ENCODE results near the gene CUX1.

CUX1 gene

DNA sequence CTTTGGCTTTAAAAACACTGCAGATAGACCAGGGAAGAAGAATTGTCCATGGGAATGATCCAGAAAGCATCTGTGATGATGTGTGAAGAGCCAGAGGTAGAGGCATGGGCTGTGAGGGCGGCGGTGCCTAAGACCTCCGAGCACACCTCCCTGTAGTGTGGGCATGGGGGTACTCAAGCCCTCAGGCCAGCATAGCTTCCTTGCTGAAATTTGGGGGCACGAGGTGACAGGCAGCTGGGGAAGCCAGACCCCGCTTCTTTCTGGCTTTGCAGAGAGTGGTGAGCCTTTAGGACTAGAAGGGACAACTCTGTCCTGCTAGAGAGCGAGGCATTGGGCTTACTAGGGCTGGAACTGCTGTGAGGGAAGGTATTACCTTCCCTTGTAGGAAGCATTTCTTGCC, 281.6 kb downstream of the CUX1 start:
- no peak for DNase-seq (ENCODE audit: low read depth in 2 of 2)

DNA sequence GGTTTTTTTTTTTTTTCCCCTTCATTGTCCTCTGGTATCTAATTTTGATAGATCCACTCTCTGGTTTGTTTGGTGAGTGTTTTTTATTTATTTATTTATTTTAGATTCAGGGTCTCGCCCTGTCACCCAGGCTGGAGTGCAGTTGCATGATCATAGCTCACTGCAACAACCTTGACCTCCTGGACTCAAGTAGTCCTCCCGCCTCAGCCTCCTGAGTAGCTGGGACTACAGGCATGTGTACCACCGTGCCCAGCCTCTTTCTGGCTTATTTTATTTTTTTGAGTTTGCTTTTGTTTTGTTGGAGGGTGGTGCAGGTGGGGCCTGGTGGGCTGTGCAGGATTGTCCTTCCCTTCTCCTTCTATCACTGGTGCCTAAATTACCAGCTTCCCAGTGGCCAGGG, 282.0 kb downstream of the CUX1 start:
- no peak for DNase-seq (ENCODE audit: low read depth in 2 of 2)

- DNase-seq (ENCODE audit: low read depth in 2 of 2), result no peak
Measured at GRCh38 chr7:102101111-102101551, 283.7 kb downstream of the CUX1 start.

- DNase-seq (ENCODE audit: low read depth in 2 of 2), result no peak
Measured at GRCh38 chr7:102101926-102102325, 284.5 kb downstream of the CUX1 start.

- no peak for DNase-seq (ENCODE audit: low read depth in 2 of 2)
Measured at GRCh38 chr7:102103027-102103372, 285.6 kb downstream of the CUX1 start.

- DNase-seq (ENCODE audit: low read depth in 2 of 2), result no peak
Measured at GRCh38 chr7:102104245-102104644, 286.8 kb downstream of the CUX1 start.

DNA sequence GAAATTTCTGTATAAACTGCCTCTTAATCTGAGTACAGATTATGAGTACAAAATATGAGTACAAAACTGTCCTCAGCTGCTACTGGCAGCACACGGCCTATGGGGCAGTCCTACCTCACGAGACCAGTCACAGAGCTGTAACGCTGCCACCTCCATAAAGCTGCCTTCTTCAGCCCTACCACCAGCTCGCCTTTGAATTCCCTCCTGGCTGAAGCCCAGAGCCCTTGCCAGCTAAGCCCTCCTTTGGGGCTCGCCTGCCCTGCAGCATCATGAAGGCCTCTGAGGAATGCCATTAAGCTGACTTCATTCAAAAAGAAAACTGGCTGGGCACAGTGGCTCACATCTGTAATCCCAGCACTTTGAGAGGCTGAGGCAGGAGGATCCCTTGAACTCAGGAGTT, 289.2 kb downstream of the CUX1 start:
- no peak for DNase-seq (ENCODE audit: low read depth in 2 of 2)

- no peak for DNase-seq (ENCODE audit: low read depth in 2 of 2)
Measured at GRCh38 chr7:102107474-102108104, 290.2 kb downstream of the CUX1 start.

GRCh38 chr7:102111061-102112041, 293.9 kb downstream of the CUX1 start:
- DNase-seq (ENCODE audit: low read depth in 2 of 2), result no peak

- DNase-seq (ENCODE audit: low read depth in 2 of 2), result no peak
Measured at GRCh38 chr7:102115181-102115580, 297.8 kb downstream of the CUX1 start.

DNA sequence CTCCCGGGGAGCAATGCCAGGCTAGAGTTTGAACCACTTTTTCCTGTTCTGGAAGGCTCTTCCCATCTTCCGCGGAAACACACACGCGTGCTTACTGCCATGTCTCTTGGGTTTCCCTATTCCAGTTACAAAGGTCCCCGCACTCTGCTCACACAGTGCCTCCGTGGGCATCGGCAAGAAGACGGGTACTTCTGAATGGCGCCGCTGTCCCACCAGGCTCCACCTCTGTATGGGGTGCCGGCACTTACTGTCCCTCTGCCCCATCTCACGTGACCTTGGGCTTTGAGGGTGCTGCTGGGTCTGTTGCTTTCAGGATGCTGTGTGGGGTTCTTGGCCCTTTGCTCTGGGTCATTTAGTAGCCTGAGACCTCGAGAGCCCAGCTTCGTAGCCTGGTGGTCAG, 298.5 kb downstream of the CUX1 start:
- no peak for DNase-seq (ENCODE audit: low read depth in 2 of 2)

DNA sequence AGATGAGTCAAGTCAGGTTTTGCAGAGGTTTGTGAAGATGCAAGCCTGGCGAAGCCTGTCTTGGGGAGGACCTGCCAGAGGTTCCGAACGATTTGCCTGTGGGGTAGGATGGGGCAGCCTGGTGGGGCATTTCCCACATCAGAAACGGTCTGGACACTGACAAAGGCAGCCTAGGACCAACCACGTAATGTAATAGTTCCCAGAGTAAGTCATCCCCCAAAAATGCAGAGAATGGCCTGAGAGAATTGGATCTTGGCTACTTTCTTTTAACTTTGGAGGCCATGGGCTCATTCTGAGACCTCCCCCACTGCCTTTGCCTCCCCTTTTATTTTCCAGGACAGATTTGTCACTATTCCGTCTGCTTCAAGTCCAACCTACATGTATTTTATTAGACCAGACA, 300.3 kb downstream of the CUX1 start:
- DNase-seq (ENCODE audit: low read depth in 2 of 2), result no peak

GRCh38 chr7:102119213-102119651, 301.8 kb downstream of the CUX1 start:
- DNase-seq (ENCODE audit: low read depth in 2 of 2), result no peak

DNA sequence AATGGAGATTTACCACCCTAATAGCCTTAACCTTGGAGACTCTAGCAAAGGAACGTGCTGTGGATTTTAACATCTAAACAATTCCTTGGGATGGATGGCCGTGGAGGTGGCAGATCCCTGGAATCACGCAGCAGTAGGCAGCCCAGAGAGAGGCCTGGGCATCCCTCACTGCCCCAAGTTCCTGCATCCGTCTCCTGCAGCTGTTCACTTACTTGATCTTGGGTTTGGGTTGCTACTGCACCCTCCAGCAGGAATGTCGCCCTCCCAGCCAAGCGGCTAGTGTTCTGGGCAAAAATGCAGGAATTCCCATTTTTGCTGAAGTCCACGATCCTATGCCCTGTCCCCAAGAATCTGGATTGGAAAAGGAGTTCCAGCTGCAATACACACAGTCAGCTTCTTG, 302.5 kb downstream of the CUX1 start:
- no peak for DNase-seq (ENCODE audit: low read depth in 2 of 2)

- no peak for DNase-seq (ENCODE audit: low read depth in 2 of 2)
Measured at GRCh38 chr7:102120666-102121195, 303.3 kb downstream of the CUX1 start.

- DNase-seq (ENCODE audit: low read depth in 2 of 2), result no peak
Measured at GRCh38 chr7:102122026-102122425, 304.6 kb downstream of the CUX1 start.

GRCh38 chr7:102125127-102125596, 307.7 kb downstream of the CUX1 start:
- DNase-seq (ENCODE audit: low read depth in 2 of 2), result no peak

DNA sequence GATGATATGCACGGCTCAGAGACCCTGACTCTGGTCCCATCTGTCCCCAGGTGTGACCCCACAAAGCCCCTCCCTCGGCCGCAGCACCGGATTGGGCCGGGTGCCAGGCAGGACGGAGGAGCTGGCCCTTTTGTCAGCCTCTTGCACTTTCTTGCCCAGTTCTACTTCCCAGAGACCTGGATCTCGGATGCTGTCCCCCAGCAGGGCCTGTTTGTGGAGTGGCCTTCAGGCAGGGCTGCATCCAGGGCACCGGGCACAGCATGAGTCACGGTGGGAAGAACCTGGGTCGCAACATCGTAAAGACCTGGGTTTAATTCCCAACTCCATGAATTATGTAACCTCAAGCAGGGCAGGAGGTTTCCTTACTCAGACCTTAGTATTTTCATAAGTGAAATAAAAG, 310.9 kb downstream of the CUX1 start:
- DNase-seq (ENCODE audit: low read depth in 2 of 2), result no peak

GRCh38 chr7:102129636-102130370, 312.4 kb downstream of the CUX1 start:
- no peak for DNase-seq (ENCODE audit: low read depth in 2 of 2)

GRCh38 chr7:102132209-102132752, 314.9 kb downstream of the CUX1 start:
- no peak for DNase-seq (ENCODE audit: low read depth in 2 of 2)

DNA sequence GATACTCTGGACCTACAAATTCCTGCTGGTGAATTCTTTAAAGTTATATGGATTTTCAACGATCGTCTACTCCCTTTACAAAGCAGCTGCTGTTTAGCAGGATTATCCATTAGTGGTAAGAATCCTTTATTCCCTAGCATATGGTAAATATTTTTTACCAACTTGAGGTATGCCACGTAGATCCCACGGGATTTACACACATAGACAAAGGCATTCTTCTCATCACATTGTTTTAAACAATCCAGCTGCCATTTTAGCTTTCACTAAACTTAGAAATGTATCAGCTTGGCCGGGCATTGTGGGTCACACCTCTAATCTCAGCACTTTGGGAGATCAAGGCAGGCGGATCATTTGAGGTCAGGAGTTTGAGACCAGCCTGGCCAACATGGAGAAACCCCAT, 321.2 kb downstream of the CUX1 start:
- DNase-seq (ENCODE audit: low read depth in 2 of 2), result no peak

DNA sequence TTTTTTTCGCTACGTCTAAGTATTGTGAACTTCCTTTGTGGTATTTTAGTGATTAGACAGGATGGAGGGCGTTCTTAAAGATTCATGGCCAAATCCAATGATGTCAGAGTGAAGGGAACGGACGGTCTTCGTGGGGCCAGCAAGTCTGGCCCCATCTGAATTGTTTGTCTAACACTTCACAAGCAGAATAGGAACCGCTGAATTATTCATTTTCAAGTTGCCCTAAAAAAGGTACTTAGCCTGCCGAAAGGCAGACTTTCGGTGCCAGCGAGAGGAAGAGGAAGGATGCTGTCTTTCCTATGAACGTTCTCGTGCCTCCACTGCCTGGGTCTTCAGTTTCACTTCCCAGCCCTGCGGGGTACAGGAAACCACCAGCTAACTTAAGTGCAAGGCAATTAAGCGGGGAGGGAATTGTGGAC, 323.5 kb downstream of the CUX1 start:
- DNase-seq (ENCODE audit: low read depth in 2 of 2), result no peak

Data from stimulated activated CD8-positive, alpha-beta memory T cell treated with anti-CD3 and anti-CD28 coated beads, Interleukin-7, amount 100 ng/mL, for 1 hour (primary cell).